HG02571 (cell line): ENCODE data around the gene GNL3L.
"Not testable (repeated sequence)": the region's sequence is repeated elsewhere in the genome, so short reads cannot be mapped to it uniquely, and the experiment has no call there.

ENCODE experiments used
- ATAC-seq: cut with Tn5 transposase; IDR thresholded peaks from one replicate; pipeline ENCODE4 v1.9.1; 2021; ENCODE audit warnings: mild to moderate bottlenecking, moderate library complexity; ENCODE audit not compliant: unreplicated experiment

Gene GNL3L, protein sequence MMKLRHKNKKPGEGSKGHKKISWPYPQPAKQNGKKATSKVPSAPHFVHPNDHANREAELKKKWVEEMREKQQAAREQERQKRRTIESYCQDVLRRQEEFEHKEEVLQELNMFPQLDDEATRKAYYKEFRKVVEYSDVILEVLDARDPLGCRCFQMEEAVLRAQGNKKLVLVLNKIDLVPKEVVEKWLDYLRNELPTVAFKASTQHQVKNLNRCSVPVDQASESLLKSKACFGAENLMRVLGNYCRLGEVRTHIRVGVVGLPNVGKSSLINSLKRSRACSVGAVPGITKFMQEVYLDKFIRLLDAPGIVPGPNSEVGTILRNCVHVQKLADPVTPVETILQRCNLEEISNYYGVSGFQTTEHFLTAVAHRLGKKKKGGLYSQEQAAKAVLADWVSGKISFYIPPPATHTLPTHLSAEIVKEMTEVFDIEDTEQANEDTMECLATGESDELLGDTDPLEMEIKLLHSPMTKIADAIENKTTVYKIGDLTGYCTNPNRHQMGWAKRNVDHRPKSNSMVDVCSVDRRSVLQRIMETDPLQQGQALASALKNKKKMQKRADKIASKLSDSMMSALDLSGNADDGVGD

GRCh38 chrX:54529552-54530356 is at the start of gene GNL3L:
TSS of gene GNL3L (plus strand) at chrX:54530219. CDS start at chrX:54532567, 2,348 bp downstream.
- peak; percentile 80 for ATAC-seq

GRCh38 chrX:54482839-54483593 is 47.0 kb upstream of the GNL3L start:
- no peak for ATAC-seq

DNA sequence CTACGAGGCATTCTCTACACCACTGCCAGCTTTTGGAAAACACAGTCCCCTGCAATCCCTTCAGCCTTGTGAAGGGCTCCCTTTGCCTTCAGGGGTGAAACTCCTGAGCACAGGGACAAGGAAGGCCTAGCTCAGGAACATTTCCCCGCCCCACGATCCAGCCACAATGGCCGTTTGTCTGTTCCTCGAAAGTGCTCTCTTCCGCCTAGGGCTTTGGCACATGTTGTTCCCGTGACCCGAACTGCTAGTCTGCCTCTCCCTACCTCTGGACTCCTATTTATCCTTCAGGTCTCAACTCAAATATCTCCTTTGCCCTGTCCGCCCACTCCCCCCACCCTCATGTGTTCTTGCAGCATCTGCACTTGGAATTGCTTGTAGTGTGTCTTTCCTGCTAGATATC is 46.1 kb upstream of the GNL3L start:
- no peak for ATAC-seq

DNA sequence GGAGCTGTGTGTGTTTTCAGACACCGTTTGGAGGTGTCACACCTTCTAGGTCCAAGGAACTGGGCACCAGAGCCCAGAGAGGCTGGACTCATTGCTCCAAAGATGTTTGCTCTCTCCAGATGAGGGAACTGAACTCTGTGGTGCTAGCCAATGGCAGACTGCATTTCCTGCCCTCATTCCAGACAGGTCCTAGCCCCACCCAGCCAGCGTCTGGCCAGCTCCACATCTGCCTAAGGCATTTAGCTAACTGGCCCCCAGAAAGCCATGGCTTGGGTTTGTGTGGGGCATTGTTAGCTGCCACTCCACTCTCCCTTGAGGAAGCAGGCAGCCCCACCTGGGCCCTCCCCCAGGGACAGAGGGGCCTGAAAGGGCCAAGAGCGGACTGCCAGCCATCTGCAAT is 45.4 kb upstream of the GNL3L start:
- ATAC-seq: no peak

DNA sequence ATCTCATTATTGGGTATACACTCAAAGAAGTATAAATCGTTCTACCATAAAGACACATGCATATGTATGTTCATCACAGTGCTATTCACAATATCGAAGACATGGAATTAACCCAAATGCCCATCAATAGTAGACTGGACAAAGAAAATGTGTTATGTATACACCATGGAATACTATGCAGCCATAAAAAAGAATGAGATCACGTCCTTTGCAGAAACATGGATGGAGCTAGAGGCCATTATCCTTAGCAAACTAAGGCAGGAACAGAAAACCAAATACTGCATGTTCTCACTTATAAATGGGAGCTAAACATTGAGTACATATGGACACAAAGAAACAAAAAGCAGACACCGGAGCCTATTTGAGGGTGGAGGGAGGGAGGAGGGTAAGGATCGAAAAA is 40.2 kb upstream of the GNL3L start:
- ATAC-seq: not testable (repeated sequence)

DNA sequence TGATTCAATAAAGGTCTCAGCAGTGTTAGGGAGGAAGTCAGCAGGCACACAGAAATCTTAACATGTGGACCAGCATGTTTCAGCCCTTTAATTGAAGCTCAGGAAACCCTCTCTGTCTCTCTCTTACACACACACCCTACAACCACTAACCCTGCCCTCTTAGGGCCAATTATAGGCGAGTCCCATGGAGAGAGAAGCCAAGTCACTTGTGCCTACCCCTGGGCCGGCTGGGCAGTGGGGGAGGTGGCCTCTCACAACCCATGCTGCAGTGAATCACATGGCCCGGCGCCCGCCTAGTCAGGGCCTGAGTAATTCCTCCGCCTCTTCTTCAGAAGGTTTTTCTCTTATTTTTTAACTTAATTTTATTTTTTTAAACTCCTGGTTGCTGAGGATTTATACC is 37.7 kb upstream of the GNL3L start:
- no peak for ATAC-seq

DNA sequence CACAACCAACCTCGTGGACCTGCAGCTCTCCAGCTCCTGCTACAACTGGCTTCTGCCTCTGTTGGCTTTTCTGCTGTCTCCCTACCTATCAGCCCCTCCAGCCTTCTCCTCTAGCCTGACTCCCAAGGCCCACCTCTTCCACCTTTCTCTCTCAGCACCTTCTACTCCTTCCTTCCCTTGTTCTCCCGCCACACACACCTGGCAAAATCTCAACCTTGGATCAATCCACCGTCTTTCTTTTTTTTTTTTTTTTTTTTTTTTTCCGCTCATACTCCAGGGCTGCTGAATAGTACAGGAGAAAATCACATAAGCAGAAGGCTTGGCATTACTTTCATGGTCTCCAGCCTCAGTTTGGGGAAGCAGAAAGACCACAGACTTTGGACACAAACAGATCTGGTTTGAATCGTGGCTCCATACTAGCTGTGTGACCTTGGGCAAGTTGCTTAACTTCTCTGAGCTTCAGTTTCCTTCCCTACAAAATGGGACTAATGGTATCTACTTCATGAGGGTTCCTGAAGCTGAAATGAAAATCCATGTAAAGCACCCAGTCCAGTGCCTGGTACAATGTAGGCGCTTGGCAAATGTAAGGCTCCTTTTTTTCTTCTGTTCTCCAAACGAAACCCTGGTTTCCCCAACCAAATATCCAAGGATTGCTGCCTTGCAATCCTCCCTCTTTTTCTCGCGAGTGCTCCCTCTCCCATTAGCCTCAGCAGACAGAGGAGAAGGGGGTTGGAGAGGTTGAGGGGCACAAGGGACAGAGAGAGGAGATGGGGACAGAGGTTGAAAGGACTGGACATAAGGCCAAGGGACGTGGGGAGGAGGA is 35.6 kb upstream of the GNL3L start:
- ATAC-seq: no peak

DNA sequence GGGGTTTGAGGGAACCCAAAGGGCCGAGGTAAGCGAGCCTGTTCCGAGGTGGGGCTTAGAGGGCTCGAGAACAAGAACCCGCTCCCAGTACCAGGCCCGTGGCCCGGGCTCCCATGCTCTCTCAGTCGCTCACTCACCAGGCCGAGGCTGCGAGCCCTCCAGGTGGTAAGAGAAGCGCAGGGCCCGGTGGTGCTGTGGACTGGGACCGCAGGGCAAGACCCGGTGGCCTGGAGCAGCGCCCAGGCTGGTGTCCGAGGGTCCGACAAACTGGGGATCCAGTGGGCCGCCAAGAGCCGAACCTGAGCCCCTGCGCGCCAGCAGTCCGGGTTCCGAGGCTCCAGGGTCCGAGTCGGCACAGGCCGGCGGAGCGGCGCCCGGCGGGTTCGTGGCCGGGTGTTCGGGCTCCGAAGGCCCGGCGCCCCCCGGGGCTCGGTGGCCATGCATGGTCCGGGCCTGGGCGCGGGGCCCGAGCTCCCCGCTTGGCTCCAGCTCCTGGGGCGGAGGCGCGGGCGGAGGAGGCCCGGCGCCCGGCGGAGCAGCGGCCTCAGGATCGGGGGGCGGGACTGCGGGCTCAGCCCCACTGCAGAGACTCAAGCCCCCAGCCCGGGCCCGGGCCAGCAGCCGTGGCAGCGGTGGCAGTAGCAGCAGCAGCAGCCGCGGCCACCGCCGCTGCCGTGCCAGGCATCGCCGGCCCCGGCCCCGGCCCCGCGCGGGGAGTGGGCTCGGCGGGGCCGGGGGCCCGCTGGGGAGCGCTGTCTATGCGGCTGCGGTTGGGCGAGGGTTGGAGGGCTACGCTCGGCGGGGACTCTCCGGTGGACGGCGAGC is 34.8 kb upstream of the GNL3L start:
- no peak for ATAC-seq

GRCh38 chrX:54495814-54496516 is 34.1 kb upstream of the GNL3L start, which contains the start of gene FGD1:
TSS of gene FGD1 (minus strand) at chrX:54496234. CDS start at chrX:54495432, 802 bp downstream.
- no peak for ATAC-seq

DNA sequence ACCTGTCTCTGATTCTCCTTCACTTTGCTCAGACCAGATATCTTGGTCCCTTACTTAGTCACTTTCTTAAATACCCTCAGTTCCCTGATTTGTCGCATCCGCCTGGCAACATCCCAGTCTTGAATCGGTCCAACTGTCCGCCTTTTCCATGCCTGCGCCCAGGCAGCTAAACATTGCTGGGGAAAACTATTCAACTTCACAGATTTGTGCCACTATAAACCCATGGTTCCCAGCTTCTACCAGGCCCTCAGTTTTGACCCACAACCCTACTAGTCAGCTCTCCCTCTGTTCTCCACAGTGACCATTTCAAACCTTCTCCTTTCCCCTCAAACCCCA is 33.5 kb upstream of the GNL3L start:
- no peak for ATAC-seq

- no peak for ATAC-seq
Measured at GRCh38 chrX:54496936-54497335, 33.1 kb upstream of the GNL3L start.

GRCh38 chrX:54509400-54509799 is 20.6 kb upstream of the GNL3L start:
- no peak for ATAC-seq

GRCh38 chrX:54529151-54529550 is 868 bp upstream of the GNL3L start:
- ATAC-seq: no peak

DNA sequence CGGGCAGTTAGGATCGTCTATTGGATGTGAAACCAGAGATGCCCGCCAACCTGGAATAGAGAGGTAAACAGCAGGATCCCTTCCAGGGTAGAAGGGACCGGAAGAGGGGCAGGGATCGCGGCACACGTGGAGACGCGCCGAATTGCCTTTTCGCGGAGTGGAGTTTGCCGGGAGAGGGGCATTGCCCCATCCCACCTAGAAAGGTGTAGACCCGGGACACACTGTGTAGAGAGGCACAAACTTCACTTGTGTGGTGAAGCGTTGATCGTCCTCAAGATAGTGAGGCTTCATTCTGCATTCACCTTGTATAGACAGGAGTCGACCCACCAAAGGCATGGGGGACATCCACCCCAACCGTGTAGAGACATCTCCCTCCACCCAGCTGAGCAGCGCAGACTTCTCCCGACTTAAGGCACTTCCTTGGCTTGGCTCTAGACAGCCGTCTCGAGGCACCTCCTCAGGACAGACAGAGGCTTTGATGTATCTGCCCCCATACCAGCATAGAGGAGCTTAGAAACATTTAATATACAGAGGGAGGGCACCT is 410 bp downstream of the GNL3L start:
- ATAC-seq: peak; percentile 38

GRCh38 chrX:54534271-54534670 is 4.3 kb downstream of the GNL3L start:
- no peak for ATAC-seq

GRCh38 chrX:54540289-54540688 is 10.3 kb downstream of the GNL3L start:
- ATAC-seq: no peak

- not testable (repeated sequence) for ATAC-seq
Measured at GRCh38 chrX:54542239-54542638, 12.2 kb downstream of the GNL3L start.

DNA sequence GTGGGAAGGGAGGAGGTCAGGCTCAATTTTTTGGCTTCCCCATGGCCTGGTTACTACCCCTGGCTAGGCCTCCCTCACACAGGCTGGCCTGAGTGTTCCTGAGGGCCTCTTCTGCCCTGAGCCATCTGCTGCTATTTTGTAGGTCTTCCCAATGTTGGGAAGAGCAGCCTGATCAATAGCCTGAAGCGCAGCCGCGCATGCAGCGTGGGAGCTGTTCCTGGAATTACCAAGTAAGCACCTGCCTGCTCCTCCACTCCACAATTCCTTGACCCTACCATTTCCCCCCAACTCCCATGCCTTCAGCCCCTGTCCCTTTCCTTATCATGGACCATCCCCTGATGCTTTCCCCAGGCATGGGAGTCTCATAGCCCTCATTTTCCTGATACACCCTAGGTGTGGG is 20.8 kb downstream of the GNL3L start:
- no peak for ATAC-seq
